Heart left ventricle (tissue), 16 donors: ENCODE results near the gene PITPNM1. TPM values are rescaled to one million over a fixed set of nuclear protein-coding genes. Genes with fewer than 3 reads are reported as not detected.
A peak's percentile ranks its signal among the peaks of the same experiment; 100 is the strongest.

Experiments
- ATAC-seq, 4 donors: fragments of 200-7000 bp; cut with Tn5 transposase; one replicate each; pipeline ENCODE4 v1.9.1; 2020 to 2022; ENCODE audit warnings: moderate library complexity in 4 of 4, mild to moderate bottlenecking in 3 of 4, moderate number of reproducible peaks in 1 of 4
- DNase-seq, 5 donors: peaks; one replicate each; pipeline ENCODE4 v3.0.0-alpha.2; 2020
- H3K27ac ChIP-seq, 12 donors: fragments of 200-600 bp; sonication (generic) in 4 of 12; one replicate each; pipeline versions ENCODE4 v1.5.0 to v1.8.0; 2016 to 2022; ENCODE audit warnings: mild to moderate bottlenecking in 2 of 12
- H3K27me3 ChIP-seq, 9 donors: fragments of 200-600 bp; sonication (generic) in 2 of 9; one replicate each; pipeline versions ENCODE4 v1.5.1 to v1.8.0; 2016 to 2022; ENCODE audit warnings: mild to moderate bottlenecking in 3 of 9
- H3K36me3 ChIP-seq, 9 donors: fragments of 200-600 bp; sonication (generic) in 2 of 9; one replicate each; pipeline versions ENCODE4 v1.5.0 to v1.8.0; 2018 to 2022; ENCODE audit warnings: mild to moderate bottlenecking in 2 of 9
- H3K4me1 ChIP-seq, 12 donors: fragments of 200-600 bp; sonication (generic) in 4 of 12; one replicate each; pipeline versions ENCODE4 v1.5.0 to v1.8.0; 2016 to 2022; ENCODE audit warnings: mild to moderate bottlenecking in 3 of 12
- H3K4me3 ChIP-seq, 12 donors: fragments of 200-600 bp; sonication (generic) in 4 of 12; one replicate each; pipeline versions ENCODE4 v1.5.0 to v1.8.0; 2017 to 2022; ENCODE audit warnings: mild to moderate bottlenecking in 9 of 12, moderate library complexity in 4 of 12
- H3K9me3 ChIP-seq, 12 donors: fragments of 200-600 bp; sonication (generic) in 4 of 12; one replicate each; pipeline versions ENCODE4 v1.5.0 to v1.8.0; 2016 to 2022; ENCODE audit warnings: mild to moderate bottlenecking in 1 of 12
- POLR2A ChIP-seq, 2 donors: fragments of 450-650 bp; IDR thresholded peaks; one replicate each; pipeline ENCODE4 v1.6.1; 2017; ENCODE audit warnings: antibody characterized with exemption in 2 of 2, mild to moderate bottlenecking in 2 of 2, moderate library complexity in 2 of 2
- WGBS, 4 donors: extraction: QIAGEN DNeasy Blood & Tissue Kit in 2 of 4; methylation state at CpG; one replicate each; pipeline versions ENCODE4 v1.1.5 to v1.1.7; 2013 to 2018; 5-methylcytosine and 5-hydroxymethylcytosine counted together
- intact Hi-C, 10 donors: fragments of 100-400 bp; cut with DNase I; formaldehyde crosslinking; loops; one replicate each; pipeline versions ENCODE4 v1.11.1 to v1.14.2; 2022
- polyA plus RNA-seq, 2 donors: library from polyadenylated mRNA; stranded (reverse); fragments of 200-250 nt; gene quantifications; one replicate each; pipeline ENCODE4 v1.2.3, GENCODE V29; 2013
- total RNA-seq, 9 donors: library from RNA; depleted of rRNA in 2 of 9; stranded (reverse); fragments of >200 nt in 2 of 9; fragmentation: NEBNext Ultra II Directional in 3 of 9; extraction: Animal tissue kit (Norgen Biotek cat#: 25700) in 3 of 9; gene quantifications; one replicate each; pipeline versions ENCODE4 v1.1.0 to v1.2.4, GENCODE V29; 2016 to 2023
- TF ChIP-seq, protein P1 (sequence below), 12 donors: fragments of 200-600 bp; sonication (generic) in 4 of 12; IDR thresholded peaks; one replicate each; pipeline versions ENCODE4 v1.5.0 to v1.8.0; 2018 to 2022; ENCODE audit warnings: antibody characterized with exemption in 12 of 12, mild to moderate bottlenecking in 5 of 12
- donor health status: ischemic (EF 13 %, LVEDD 7.1; RV severe dilation, severe dysfunction).
- donor health status: healthy with polysubstance abuse.
- donor health status: DM: no; HTN: yes; CAD: no.
- donor health status: DM: no; HTN: no; CAD: no.
- donor health status: ischemic (EF 25% LVEDD 6.9; RV normal size, moderate dysfunction).
- donor health status: ischemic (EF 25% LVEDD 5.7; RV mildly dilated, moderate dysfunction).
- donor health status: healthy.
- donor health status: DM: yes; HTN: yes; CAD: no.
- donor health status: ischemic (EF 35%, LVEDD 5.7; RV mildly dilated, moderate dysfunction).
- donor health status: nonischemic (EF 11% LVEDD 7.7; RV severe dilation, severe dysfunction).
- donor health status: DM: yes; HTN: yes; CAD: no.
- donor health status: PGD.
- donor health status: ischemic (EF 29% LVEDD 5.4; RV normal size, mild dysfunction).
- donor health status: nonischemic (EF 23%, LVEDD 6.1; RV moderate dilation, normal function).

PITPNM1 gene
- total and polyA plus RNA-seq, 11 donors, result 24.2 to 69.1 (median 34.3) TPM

DNA sequence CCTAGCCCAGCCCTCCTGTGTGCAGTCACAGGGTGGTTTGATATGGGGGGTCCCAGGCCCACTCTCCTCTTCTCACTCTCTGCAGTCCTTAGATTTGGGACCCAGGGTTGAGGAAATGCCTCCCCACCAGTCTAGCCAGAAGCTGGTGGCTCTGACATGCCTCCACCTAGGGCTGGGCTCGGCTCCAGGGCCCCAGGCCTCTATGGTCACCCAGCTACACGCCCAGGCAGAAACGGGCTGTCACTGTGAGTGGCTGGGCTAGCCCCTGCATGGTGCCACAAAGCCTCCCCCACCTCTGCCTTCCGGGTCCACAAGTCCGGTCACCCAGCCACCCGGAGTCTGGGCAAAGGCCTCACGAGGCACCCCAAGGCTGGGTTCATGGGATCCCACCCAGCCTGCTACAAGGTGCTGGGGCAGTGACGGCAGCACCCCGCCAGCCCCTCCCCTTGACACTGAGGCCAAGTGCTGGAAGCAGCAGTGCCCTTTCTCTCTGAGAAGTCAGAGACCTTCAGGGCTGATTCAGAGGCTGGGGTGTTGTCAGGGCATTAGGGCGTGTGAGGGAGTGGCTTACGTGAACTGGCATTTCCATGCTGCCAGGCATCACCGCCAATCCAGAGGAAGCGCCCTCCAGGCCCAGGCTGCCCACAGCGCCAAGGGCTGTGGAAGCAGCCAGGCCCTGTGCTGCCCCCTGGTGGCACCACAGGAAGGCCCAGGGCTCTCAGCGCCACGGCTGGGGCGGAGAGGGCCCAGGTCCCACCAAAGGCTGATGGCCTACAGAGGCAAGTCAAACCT lies 638 bp upstream of the PITPNM1 start:
- Histone ChIP-seq H3K27me3 (no peaks in the 10 kb centered on the region), H3K36me3 (peaks cover 0 to 28% (median 16%) of the 10 kb centered on the region in 9 donors), H3K27ac (peak overlapping the region; percentile 75 to 100 (median 98)), H3K4me3 (peak overlapping the region; percentile 53 to 89 (median 78)), H3K4me1 (peaks cover 10 to 53% (median 36%) of the 10 kb centered on the region in 12 donors), H3K9me3 (no peaks in the 10 kb centered on the region)
- TF ChIP-seq, protein P1, sequence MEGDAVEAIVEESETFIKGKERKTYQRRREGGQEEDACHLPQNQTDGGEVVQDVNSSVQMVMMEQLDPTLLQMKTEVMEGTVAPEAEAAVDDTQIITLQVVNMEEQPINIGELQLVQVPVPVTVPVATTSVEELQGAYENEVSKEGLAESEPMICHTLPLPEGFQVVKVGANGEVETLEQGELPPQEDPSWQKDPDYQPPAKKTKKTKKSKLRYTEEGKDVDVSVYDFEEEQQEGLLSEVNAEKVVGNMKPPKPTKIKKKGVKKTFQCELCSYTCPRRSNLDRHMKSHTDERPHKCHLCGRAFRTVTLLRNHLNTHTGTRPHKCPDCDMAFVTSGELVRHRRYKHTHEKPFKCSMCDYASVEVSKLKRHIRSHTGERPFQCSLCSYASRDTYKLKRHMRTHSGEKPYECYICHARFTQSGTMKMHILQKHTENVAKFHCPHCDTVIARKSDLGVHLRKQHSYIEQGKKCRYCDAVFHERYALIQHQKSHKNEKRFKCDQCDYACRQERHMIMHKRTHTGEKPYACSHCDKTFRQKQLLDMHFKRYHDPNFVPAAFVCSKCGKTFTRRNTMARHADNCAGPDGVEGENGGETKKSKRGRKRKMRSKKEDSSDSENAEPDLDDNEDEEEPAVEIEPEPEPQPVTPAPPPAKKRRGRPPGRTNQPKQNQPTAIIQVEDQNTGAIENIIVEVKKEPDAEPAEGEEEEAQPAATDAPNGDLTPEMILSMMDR (IDR thresholded peaks at IDR 0.05), result peak; percentile 96 to 99 (median 98)
- peak in 1 of 2 donors; percentile 69 for TF ChIP-seq POLR2A (IDR thresholded peaks at IDR 0.05)
- ATAC-seq (peak; percentile 70 to 75 (median 72)), DNase-seq (peak; percentile 89 to 96 (median 94))
- intact Hi-C loops, result loop anchor here (1.0 to 5.0 kb wide), 16 partner anchors 23 to 153 kb away; partner anchors contain the start of genes RAD9A (in 6 of the 10), TMEM134 (in 5 of the 10), PPP1CA (in 2 of the 10) and RPS6KB2 (in 2 of the 10)
- WGBS, 4 donors, result 4 to 10% (median 6%) methylated on average over 10 to 17 of the region's 17 CpGs

DNA sequence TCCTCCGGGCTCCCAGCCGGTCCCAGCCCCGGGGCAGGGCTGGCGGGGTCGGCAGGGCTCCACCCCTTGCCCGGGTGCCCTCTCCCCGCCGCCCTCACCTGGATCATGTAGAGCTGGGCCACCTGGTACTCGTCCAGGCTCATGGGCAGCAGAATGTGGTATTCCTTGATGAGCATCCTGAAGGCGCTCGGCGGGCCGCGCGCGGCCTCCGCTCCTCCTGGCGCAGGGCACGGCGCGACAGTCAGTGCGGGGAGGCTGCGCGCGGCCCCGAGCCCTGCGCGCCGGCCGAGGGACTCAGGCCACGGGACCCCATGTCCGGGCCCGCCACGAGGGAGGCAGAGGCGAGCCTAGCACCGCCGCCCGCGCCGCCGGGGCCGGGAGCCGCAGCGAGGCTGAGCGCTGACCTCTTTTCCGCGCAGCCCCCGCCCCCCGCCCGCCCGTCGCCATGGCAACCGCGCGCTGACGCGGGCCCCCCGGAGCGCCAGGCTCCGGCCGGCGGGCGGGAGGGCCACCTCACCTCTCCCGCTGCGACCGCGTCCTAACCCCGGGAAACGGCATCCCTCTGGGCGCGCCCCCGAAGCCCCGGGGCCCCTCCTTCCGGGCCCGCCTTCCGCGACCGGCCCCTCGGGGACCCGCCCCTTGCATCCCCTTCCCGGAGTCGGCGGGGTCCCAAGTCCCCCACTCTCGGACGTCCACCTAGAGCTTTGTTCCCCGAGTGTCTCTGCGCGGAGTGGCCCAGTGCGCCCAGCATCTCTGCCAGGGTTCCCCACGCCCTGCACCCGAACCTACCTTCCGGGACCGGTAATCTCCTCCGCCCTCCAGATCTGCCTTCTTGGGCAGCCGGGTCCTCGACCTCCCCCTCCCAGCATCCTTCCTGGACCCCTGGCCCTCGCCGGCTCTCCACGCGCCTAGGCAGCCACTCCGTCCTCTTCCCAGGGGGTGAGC lies 886 bp downstream of the PITPNM1 start:
- peak overlapping the region; percentile 53 to 89 (median 78) for H3K4me3 ChIP-seq
- ATAC-seq (no peak), DNase-seq (peak in 3 of 5 donors; percentile 41 to 68 (median 54))
- TF ChIP-seq, protein P1 (IDR thresholded peaks at IDR 0.05), result no peak
- no peak for TF ChIP-seq POLR2A (IDR thresholded peaks at IDR 0.05)
- no peaks in the 10 kb centered on the region for H3K9me3 ChIP-seq
- H3K4me1 ChIP-seq, result peaks cover 10 to 56% (median 37%) of the 10 kb centered on the region in 12 donors
- peaks cover 0 to 38% (median 19%) of the 10 kb centered on the region in 9 donors for H3K36me3 ChIP-seq
- intact Hi-C loops, result loop anchor here in 2 of 10 donors (2.0 to 5.0 kb wide), 4 partner anchors 21 to 151 kb away; partner anchors contain the start of genes AIP (in 1 of the 2), POLD4 (in 1 of the 2) and TMEM134 (in 1 of the 2)
- peak overlapping the region in 11 of 12 donors; percentile 95 to 100 (median 99) for H3K27ac ChIP-seq
- WGBS, 4 donors, result 3 to 6% (median 5%) methylated on average over 37 to 101 of the region's 101 CpGs
- no peaks in the 10 kb centered on the region for H3K27me3 ChIP-seq

DNA sequence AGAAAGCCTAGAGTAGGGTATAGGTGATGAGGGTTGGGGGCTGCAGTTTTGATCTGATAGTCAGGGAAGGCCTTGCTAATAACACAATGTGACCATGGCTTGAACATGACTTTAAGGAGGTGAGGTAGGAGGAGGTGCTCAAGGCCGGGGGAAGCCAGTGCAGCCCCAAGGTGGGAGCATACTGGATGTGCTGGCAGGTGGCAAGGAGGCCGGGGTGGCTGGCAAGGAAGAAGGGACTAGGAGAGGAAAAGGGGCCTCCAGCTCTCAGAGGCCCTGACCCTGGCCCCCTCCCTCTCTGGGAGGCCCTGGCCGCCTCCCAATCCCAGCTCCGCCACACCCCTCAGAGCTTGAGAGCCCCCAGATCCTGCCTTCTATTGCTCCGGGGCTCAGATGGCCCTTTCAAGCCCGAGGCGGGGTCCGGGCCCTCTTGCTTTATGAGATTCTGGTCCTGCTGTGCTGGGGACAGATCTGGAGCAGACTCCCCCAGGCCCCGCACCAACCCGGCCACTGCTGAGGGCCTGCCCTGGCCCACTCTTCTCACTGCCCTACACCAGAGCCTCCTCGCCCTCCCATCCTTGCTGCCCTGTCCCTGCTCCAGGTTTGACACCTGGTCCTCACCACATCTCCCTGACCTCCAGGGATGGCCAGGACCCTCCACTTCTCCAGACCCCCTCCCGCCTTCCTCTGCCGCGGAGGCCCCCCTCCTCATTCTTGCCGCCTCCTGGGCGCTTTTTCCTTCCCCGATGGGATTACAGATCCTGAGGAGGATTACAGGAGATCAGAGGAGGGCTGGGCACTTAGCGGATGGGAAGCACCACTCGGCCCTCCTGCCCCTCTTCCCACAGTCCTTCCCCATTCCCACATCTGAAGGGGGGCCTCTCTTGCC lies 1.8 kb downstream of the PITPNM1 start:
- Histone ChIP-seq H3K4me1 (peaks cover 10 to 52% (median 33%) of the 10 kb centered on the region in 12 donors), H3K4me3 (peak overlapping the region in 11 of 12 donors; percentile 53 to 89 (median 76)), H3K27ac (peak overlapping the region in 4 of 12 donors; percentile 33 to 99 (median 98)), H3K9me3 (no peaks in the 10 kb centered on the region), H3K36me3 (peaks cover 0 to 47% (median 19%) of the 10 kb centered on the region in 9 donors), H3K27me3 (no peaks in the 10 kb centered on the region)
- ATAC-seq, result no peak
- intact Hi-C loops, result loop anchor here in 2 of 10 donors (2.0 to 5.0 kb wide), 4 partner anchors 21 to 151 kb away; partner anchors contain the start of genes AIP (in 1 of the 2), POLD4 (in 1 of the 2) and TMEM134 (in 1 of the 2)
- peak in 1 of 5 donors; percentile 28 for DNase-seq
- TF ChIP-seq, protein P1 (IDR thresholded peaks at IDR 0.05), result no peak
- no peak for TF ChIP-seq POLR2A (IDR thresholded peaks at IDR 0.05)
- WGBS, 4 donors, result 84 to 87% (median 85%) methylated on average over 19 of the region's 19 CpGs
